Measurements from ENCODE around the gene TPRX1.
A peak's percentile ranks its signal among the peaks of the same experiment; 100 is the strongest.

The TPRX1 gene

DNA sequence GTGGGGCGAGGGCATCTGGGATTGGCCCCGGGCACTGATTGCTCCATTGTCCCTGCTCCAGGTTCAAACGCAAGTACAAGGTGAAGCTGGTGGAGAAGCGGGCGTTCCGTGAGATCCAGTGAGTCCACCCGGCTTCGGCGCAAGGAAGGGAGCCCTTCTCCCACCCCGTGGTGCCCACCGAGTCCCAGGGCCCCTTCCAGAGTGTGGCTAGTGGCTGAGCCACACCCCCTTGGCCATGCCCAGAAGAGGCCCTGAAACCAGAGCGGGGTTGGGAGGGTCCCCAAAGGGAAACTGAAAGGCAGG is 47.8 kb downstream of the TPRX1 start:
- DNase-seq (ENCODE audit: low spot score), result peak; percentile 14
- in situ Hi-C loops (cut with MboI; ENCODE audit: low sequenced_read_pairs, unreplicated experiment), result no loop called here
- TF ChIP-seq, protein P1, sequence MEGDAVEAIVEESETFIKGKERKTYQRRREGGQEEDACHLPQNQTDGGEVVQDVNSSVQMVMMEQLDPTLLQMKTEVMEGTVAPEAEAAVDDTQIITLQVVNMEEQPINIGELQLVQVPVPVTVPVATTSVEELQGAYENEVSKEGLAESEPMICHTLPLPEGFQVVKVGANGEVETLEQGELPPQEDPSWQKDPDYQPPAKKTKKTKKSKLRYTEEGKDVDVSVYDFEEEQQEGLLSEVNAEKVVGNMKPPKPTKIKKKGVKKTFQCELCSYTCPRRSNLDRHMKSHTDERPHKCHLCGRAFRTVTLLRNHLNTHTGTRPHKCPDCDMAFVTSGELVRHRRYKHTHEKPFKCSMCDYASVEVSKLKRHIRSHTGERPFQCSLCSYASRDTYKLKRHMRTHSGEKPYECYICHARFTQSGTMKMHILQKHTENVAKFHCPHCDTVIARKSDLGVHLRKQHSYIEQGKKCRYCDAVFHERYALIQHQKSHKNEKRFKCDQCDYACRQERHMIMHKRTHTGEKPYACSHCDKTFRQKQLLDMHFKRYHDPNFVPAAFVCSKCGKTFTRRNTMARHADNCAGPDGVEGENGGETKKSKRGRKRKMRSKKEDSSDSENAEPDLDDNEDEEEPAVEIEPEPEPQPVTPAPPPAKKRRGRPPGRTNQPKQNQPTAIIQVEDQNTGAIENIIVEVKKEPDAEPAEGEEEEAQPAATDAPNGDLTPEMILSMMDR (IDR thresholded peaks at IDR 0.05; ENCODE audit: borderline replicate concordance, control extremely low read depth, extremely low read depth, insufficient read depth, missing control alignments), result no peak

DNA sequence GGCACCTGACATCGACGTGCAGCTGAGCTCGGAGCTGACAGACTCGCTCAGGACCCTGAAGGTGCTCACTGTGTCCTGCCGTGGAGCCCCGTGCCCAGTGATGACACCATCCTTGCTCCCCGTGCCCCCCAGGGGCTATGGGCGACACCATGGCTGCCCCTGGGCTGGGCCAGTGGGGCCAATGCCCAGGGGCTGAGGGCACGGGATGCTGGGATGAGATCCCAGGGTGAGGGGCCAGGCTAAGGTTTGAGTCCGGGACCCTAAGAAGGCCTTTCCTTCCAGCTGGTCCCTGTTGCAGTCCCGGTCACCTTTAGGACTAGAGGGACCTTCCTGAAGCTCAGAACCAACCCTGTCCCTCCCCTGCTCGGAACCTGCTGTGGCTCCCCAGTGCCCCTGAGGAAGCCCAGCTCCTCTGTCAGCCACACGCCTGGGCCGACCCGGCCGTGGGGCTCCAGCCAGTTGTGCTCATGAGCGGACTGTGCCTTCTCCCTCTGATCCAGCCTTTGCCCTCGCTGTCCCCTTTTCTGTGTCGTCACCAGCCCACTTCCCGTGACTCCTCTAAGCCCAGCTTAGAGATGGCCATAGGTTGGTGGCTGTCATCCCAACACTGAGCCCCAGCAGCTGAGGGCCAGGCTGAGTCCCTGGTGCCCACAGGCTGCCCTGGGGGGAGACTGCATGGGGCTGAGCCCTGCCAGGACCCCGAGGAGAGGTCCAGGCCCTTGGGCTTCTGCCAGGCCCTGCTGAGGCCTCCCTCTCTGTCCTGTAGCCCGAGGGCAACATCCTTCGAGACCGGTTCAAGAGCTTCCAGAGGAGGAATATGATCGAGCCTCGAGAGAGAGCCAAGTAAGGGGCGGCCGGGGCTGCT is 48.4 kb downstream of the TPRX1 start:
- in situ Hi-C loops (cut with MboI; ENCODE audit: low sequenced_read_pairs, unreplicated experiment), result no loop called here
- TF ChIP-seq, protein P1 (IDR thresholded peaks at IDR 0.05; ENCODE audit: borderline replicate concordance, control extremely low read depth, extremely low read depth, insufficient read depth, missing control alignments), result no peak
- peak; percentile 15 for DNase-seq (ENCODE audit: low spot score)

DNA sequence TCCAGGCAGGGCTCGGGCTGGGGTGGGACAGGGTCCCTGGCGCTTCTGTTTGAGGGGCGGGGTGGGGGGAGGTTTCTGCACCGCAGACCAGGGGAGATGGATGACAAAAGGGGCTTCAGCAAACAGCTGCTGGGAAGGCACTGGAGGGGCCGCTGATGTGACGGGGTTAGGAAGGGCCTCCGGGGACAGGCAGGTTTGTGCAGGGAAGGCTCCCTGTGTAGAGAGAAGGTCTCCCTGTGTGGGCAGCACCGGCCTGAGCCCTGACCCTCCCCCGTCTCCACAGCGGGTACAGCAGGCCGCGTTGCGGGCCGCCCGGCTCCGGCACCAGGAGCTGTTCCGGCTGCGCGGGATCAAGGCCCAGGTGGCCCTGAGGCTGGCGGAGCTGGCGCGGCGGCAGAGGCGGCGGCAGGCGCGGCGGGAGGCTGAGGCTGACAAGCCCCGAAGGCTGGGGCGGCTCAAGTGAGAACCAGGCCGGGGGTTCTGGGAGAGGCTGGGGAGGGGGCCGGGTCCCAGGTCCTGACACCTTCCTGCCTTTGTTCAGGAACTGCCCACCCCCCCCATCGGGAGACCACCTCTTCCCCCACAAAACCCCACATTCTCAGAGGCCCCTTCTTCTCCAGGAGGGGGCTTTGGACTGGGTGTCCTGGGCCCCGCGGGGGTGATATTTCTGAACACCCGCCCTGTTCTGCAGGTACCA is 49.1 kb downstream of the TPRX1 start:
- TF ChIP-seq, protein P1 (IDR thresholded peaks at IDR 0.05; ENCODE audit: borderline replicate concordance, control extremely low read depth, extremely low read depth, insufficient read depth, missing control alignments), result no peak
- DNase-seq (ENCODE audit: low spot score), result peak; percentile 25
- in situ Hi-C loops (cut with MboI; ENCODE audit: low sequenced_read_pairs, unreplicated experiment), result no loop called here

DNA sequence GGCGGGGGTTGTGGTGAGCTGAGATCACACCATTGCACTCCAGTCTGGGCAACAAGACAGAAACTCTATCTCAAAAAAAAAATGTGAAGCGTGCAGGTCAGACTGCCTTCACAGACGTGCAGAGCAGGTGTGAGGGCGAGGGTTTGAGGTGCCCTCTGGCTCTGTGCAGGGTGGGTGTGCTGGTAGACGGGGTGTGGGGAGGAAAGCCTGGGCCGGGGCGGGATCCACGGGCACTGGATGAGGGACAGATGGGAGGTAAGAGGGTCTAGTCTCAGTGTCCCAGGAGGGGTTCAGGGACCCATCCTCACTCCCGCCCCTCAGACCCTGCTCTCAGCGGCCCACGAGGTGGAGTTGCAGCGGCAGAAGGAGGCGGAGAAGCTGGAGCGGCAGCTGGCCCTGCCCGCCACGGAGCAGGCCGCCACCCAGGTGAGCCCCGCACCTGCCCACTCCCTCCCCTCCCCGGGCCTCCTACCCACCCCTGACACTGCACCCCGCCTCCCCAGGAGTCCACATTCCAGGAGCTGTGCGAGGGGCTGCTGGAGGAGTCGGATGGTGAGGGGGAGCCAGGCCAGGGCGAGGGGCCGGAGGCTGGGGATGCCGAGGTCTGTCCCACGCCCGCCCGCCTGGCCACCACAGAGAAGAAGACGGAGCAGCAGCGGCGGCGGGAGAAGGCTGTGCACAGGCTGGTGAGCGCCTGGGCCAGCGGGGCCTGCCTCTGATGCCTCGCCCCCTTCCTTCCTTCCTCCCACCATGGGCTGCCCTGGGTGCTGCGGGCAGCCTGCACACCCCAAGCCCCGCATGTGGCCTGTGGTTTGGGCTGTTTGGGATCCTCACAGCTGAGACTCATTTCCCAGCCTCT is 49.9 kb downstream of the TPRX1 start:
- in situ Hi-C loops (cut with MboI; ENCODE audit: low sequenced_read_pairs, unreplicated experiment), result no loop called here
- DNase-seq (ENCODE audit: low spot score), result peak; percentile 22
- TF ChIP-seq, protein P1 (IDR thresholded peaks at IDR 0.05; ENCODE audit: borderline replicate concordance, control extremely low read depth, extremely low read depth, insufficient read depth, missing control alignments), result no peak

DNA sequence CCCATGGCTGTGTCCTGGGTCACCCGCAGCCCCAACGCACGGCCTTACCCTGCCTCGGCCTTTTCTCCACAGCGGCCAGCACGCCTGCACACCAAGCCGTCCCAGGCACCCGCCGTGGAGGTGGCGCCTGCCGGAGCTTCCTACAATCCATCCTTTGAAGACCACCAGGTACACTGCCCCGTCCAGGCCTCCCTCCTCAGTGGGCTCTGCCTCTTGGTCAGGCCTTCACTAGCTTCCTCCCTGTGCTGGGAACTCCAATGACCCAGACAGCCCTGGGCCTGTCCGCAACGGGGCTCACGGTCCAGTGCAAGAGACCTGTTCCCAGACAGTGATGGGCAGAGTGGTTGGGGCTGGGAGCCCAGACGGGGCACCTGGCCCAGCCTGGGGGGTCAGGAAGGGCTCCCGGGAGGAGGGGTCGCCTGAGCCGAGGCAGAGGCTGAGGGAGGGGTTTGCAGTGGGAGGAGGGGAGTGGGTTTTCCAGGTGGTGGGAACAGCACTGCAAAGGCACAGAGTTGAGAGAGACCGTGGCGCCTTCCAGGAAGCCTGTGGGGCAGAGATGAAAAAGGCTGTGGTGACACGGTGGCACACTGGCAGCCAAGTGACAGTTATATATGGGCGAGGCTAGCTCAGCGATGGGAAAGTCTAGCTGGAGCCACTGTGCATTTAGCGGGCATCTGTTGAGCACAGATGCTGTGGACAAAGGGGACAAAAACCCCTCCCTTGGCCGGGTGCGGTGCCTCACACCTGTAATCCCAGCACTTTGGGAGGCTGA is 51.7 kb downstream of the TPRX1 start:
- DNase-seq (ENCODE audit: low spot score), result peak; percentile 20
- TF ChIP-seq, protein P1 (IDR thresholded peaks at IDR 0.05; ENCODE audit: borderline replicate concordance, control extremely low read depth, extremely low read depth, insufficient read depth, missing control alignments), result no peak
- in situ Hi-C loops (cut with MboI; ENCODE audit: low sequenced_read_pairs, unreplicated experiment), result no loop called here
